Osteoblast (primary cell): Measurements from ENCODE around the gene ENOX1. TPM values are rescaled to one million over a fixed set of nuclear protein-coding genes. Genes with fewer than 3 reads are reported as not detected.

ENCODE experiments used
- DNase-seq: peaks from one replicate; pipeline ENCODE4 v3.0.0; 2011; ENCODE audit warnings: low spot score, mixed read lengths; ENCODE audit not compliant: insufficient read length; ENCODE audit errors: missing footprints
- H2AFZ ChIP-seq: 2 replicates; pipeline ENCODE4 v1.6.0; 2011; ENCODE audit warnings: mild to moderate bottlenecking, low read length
- H3K27ac ChIP-seq: 2 replicates; pipeline ENCODE4 v1.5.1; 2011; ENCODE audit warnings: mild to moderate bottlenecking, low read depth, low read length, moderate library complexity
- H3K27me3 ChIP-seq: 2 replicates; pipeline ENCODE4 v1.6.0; 2012; ENCODE audit warnings: mild to moderate bottlenecking, control low read depth, inconsistent platforms, low read length, moderate library complexity; ENCODE audit not compliant: insufficient read depth
- H3K36me3 ChIP-seq: 2 replicates; pipeline ENCODE4 v1.5.1; 2011; ENCODE audit warnings: mild to moderate bottlenecking, low read length, control low read depth, moderate library complexity; ENCODE audit not compliant: insufficient read depth
- H3K4me1 ChIP-seq: 2 replicates; pipeline ENCODE4 v1.5.1; 2011; ENCODE audit warnings: mild to moderate bottlenecking, low read length, control low read depth, moderate library complexity; ENCODE audit not compliant: insufficient read depth
- H3K4me2 ChIP-seq: 2 replicates; pipeline ENCODE4 v1.6.0; 2011; ENCODE audit warnings: mild to moderate bottlenecking, low read length; ENCODE audit not compliant: insufficient read depth
- H3K4me3 ChIP-seq: fragments of 200-600 bp; sonication (generic); 3 replicates; pipeline ENCODE4 v1.5.1; 2012; ENCODE audit warnings: mild to moderate bottlenecking, low read length, inconsistent platforms; ENCODE audit not compliant: insufficient read depth
- H3K79me2 ChIP-seq: 2 replicates; pipeline ENCODE4 v1.6.0; 2012; ENCODE audit warnings: mild to moderate bottlenecking, low read length, control low read depth, inconsistent platforms; ENCODE audit not compliant: insufficient read depth
- H3K9me3 ChIP-seq: 2 replicates; pipeline ENCODE4 v1.5.1; 2011; ENCODE audit warnings: low read depth, low read length, control low read depth
- H4K20me1 ChIP-seq: 2 replicates; pipeline ENCODE4 v1.6.0; 2012; ENCODE audit warnings: mild to moderate bottlenecking, low read length, control low read depth; ENCODE audit not compliant: insufficient read depth
- total RNA-seq: library from RNA; depleted of rRNA; stranded (reverse); fragments of >200 nt; gene quantifications from 2 replicates; pipeline ENCODE4 v1.2.3, GENCODE V29; 2012
- TF ChIP-seq, protein P1 (sequence below): IDR thresholded peaks from 2 replicates; pipeline ENCODE4 v1.5.1; 2011; ENCODE audit warnings: mild to moderate bottlenecking, low read depth, low read length, moderate library complexity; ENCODE audit errors: extremely low read depth

ENOX1 gene
- total RNA-seq, 1 donor = 5.4 TPM

DNA sequence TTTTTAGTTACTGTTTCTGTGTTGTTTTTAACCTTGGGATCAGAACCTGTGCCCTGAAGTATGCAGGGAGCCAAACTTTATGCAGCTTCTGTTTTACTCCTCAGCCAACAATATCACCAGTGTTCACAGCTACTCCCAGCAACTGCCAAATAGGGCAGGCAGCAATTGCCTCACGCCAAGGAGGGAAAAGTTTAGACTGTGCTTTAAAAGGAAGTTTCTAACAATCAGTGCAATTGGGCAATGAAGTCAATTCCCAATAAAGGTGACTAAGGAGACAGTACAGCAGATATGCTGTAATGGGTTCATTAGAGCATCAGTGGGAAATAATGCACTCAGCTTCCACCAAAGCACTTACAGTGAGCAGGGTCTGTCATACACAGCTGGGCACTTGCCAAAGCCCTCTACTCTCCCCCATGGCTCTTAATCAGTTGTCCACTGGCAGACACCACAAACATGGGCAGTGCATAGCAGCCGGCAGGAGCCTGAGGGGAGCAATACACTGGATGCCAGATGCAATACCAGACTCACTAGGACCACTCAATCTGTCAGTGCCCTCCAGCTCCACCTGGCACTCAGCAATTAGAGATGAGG lies 19.3 kb downstream of the ENOX1 start:
- H3K79me2 ChIP-seq = no peaks in the 10 kb centered on the region
- no peak for DNase-seq
- TF ChIP-seq, protein P1, sequence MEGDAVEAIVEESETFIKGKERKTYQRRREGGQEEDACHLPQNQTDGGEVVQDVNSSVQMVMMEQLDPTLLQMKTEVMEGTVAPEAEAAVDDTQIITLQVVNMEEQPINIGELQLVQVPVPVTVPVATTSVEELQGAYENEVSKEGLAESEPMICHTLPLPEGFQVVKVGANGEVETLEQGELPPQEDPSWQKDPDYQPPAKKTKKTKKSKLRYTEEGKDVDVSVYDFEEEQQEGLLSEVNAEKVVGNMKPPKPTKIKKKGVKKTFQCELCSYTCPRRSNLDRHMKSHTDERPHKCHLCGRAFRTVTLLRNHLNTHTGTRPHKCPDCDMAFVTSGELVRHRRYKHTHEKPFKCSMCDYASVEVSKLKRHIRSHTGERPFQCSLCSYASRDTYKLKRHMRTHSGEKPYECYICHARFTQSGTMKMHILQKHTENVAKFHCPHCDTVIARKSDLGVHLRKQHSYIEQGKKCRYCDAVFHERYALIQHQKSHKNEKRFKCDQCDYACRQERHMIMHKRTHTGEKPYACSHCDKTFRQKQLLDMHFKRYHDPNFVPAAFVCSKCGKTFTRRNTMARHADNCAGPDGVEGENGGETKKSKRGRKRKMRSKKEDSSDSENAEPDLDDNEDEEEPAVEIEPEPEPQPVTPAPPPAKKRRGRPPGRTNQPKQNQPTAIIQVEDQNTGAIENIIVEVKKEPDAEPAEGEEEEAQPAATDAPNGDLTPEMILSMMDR = no peak

DNA sequence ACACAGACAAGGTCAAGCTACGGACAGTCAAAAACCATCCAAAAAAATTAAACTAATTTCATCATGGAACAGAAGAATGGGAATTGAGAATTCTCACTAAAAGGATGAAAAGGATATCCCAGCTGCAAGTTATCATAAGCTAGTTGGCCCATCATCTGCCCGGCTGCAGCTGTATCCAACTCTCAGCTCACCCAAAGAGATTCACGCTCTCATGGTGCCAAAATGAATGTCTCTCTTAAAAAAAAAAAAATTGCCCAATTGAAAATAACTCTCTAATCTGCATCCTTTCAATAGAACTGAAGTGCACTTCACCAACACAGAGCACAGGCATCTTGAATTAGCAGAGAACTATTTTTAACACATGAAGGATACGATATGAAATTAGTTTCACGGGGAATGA lies 20.0 kb downstream of the ENOX1 start:
- no peaks in the 10 kb centered on the region for H4K20me1 ChIP-seq
- no peak overlapping the region for H2AFZ ChIP-seq
- no peaks in the 10 kb centered on the region for H3K79me2 ChIP-seq
- TF ChIP-seq, protein P1 = no peak
- DNase-seq = no peak
- no peak overlapping the region for H3K4me2 ChIP-seq
- no peaks in the 10 kb centered on the region for H3K36me3 ChIP-seq
- no peaks in the 10 kb centered on the region for H3K27me3 ChIP-seq
- no peaks in the 10 kb centered on the region for H3K4me1 ChIP-seq
- H3K27ac ChIP-seq = no peak overlapping the region
- no peaks in the 10 kb centered on the region for H3K9me3 ChIP-seq
- H3K4me3 ChIP-seq = no peak overlapping the region

More for the DNA sequence above, 19.3 kb downstream of the ENOX1 start:
- H2AFZ ChIP-seq = no peak overlapping the region
- H3K4me1 ChIP-seq = no peaks in the 10 kb centered on the region
- no peaks in the 10 kb centered on the region for H4K20me1 ChIP-seq
- H3K4me2 ChIP-seq = no peak overlapping the region
- H3K4me3 ChIP-seq = no peak overlapping the region
- H3K9me3 ChIP-seq = no peaks in the 10 kb centered on the region
- H3K27ac ChIP-seq = no peak overlapping the region
- no peaks in the 10 kb centered on the region for H3K27me3 ChIP-seq
- no peaks in the 10 kb centered on the region for H3K36me3 ChIP-seq

DNA sequence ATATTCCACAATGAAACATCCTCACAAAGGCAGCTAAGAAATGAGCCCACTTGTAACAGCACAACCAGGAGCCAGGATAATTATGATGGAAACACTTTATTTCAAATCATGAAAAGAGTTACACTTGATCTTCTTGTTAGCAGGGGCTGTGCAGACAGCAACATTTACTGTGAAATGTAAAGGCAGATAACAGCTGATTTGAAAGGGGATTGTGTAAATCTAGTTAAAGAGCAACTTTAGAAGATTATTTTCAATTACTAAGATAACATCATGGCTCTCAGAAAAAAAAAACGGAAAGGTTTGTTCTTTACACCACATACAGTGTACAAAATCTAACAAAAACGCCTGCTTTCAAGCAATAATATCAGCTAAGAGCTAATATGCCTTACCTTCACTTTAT lies 22.4 kb downstream of the ENOX1 start:
- Histone ChIP-seq H3K9me3 (no peaks in the 10 kb centered on the region), H3K4me2 (no peak overlapping the region), H3K4me1 (no peaks in the 10 kb centered on the region), H3K4me3 (no peak overlapping the region), H3K79me2 (no peaks in the 10 kb centered on the region), H3K27ac (no peak overlapping the region), H3K27me3 (no peaks in the 10 kb centered on the region), H2AFZ (no peak overlapping the region), H4K20me1 (no peaks in the 10 kb centered on the region), H3K36me3 (no peaks in the 10 kb centered on the region)
- no peak for DNase-seq
- TF ChIP-seq, protein P1 = no peak

DNA sequence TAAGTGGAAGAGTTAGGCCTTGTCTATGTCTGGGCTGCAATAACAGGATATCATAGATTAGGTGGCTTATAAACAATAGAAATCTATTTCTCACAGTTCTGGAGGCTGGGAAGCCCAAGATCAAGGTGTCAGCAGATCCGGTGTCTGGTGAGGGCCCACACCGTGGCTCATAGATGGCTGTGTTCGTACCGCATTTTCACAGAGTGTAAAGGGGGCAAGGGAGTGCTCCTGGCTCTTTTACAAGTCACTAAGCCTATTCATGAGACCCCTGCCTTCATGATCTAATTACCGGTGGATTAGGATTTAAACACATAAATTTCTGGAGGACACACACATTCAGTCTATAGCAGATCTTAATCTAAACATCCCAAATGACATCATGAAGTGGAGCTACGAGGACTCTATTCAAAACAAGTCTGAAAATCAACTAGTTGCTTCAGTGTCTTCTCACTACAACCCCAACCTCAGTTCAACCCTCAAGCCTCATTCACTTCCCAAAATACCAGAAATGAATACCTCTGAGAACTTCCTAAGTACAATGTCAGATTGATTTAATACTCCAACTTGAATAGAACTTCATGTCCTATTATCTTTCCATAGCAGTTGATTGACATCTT lies 23.5 kb downstream of the ENOX1 start:
- Histone ChIP-seq H3K4me1 (no peaks in the 10 kb centered on the region), H2AFZ (no peak overlapping the region), H3K36me3 (no peaks in the 10 kb centered on the region), H3K79me2 (no peaks in the 10 kb centered on the region), H3K4me2 (no peak overlapping the region), H3K4me3 (no peak overlapping the region), H4K20me1 (no peaks in the 10 kb centered on the region), H3K9me3 (no peaks in the 10 kb centered on the region), H3K27me3 (no peaks in the 10 kb centered on the region), H3K27ac (no peak overlapping the region)
- no peak for DNase-seq
- TF ChIP-seq, protein P1 = no peak
